Measurements from ENCODE around the gene TECR.
A peak's percentile ranks its signal among the peaks of the same experiment; 100 is the strongest.

Gene TECR

DNA sequence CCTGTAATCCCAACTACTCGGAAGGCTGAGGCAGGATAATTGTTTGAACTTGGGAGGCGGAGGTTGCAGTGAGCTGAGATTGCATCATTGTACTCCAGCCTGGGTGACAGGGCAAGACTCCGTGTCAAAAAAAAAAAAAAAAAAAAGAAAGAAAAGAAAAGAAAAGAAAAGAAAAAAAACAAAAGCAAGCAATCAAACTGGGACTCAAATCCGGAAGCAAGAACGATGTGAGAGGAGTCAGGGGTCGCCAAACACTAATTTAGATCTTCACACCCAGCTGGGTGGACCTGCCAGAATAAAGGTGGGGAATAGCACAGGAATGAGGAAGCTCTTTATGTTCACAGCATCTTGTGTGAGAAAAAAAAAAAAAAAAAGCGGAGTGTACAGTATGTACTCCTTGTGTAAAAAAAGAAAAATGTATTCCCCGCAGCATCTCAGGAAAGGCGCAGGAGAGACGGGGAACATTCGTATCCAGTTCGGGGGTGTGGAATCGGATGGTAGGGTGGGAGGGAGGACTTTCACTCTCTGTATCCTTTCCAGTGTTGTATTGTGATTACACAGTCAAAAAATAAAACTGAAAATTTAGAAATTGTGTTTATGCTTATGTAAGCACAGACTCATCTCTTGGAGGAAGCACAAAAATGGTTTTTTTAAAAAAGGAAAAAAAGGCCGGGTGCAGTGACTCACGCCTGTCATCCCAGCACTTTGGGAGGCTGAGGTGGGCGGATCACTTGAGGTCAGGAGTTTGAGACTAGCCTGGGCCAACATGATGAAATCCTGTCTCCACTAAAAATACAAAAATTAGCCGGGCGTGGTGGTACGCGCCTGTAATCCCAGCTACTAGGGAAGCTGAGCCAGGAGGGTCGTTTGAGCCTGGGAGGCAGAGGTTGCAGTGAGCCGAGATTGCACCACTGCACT lies 18.8 kb upstream of the TECR start:
- DNase-seq (ENCODE audit: low read depth) = peak; percentile 85

DNA sequence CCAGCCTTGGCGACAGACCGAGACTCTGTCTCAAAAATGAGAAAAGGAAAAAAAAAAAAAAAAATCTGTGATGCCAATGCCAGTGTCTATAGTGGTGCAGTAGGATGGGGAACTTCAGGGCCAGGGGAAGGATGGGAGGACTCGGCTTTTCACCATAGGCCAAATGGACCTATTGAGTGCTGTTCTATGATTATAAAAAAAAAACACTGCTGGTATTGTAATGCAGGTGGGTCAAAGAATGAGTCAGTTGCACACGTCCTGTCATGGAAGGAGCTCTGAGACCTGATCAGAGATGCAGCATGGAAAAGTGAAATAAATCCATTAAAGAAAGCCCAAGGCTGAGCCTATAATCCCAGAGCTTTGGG lies 18.2 kb upstream of the TECR start:
- DNase-seq (ENCODE audit: low read depth) = no peak

DNA sequence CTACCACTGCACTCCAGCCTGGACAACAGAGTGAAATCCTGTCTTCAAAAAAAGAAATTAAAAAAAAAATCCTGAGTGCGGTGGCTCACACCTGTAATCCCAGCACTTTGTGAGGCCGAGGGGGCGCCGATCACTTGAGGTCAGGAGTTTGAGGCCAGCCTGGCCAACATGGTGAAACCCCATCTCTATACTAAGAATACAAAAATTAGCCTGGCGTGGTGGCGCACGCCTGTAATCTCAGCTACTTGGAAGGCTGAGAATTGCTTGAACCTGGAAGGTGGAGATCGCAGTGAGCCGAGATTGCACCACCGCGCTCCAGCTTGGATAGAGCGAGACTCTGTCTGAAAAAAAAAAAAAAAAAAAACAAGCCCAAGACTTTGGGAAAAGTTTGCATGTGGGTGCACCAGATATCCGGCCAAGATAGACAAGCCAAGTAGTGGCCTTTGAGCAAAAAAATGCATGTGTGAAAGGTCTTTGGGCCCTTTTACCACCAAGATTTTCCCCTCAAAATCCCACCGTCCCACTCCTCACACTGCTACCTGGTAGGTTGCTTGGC lies 16.9 kb upstream of the TECR start:
- DNase-seq (ENCODE audit: low read depth) = no peak

DNA sequence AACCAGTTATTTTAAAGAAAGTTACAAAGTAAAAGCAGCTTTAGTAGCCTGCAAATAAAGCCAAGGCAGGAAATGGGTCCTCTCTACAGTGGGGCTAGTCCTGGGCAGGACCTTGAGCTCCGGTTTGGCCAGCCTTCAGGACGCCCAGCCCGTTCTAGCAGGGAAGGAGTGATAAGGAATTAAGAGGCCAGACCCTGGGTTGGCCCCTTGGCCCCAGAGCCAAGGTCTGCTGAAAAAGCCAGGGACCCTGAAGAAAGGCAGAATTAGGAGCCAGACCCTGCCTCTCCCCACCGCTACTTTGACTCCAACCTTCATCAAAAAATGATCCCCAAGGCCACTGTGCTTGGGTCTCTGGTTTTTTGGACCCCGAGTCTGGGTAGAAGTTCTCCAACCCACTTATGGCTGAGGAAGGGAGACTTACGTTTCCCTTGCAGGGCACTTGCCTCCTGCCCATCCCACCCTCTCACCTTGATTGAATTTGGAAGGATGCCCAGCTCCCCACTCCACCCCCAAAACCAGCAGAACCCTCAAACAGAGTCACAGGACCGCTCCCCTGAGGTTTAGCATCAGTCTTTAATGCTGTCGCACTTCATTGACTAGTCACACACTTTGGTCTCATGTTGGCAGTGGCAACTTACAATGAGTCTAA lies 15.1 kb upstream of the TECR start:
- DNase-seq (ENCODE audit: low read depth) = no peak

GRCh38 chr19:14515501-14516047 lies 13.8 kb upstream of the TECR start:
- peak; percentile 67 for DNase-seq (ENCODE audit: low read depth)

GRCh38 chr19:14516048-14516534 lies 13.3 kb upstream of the TECR start:
- no peak for DNase-seq (ENCODE audit: low read depth)

GRCh38 chr19:14516746-14517438 lies 12.5 kb upstream of the TECR start:
- peak; percentile 24 for DNase-seq (ENCODE audit: low read depth)

DNA sequence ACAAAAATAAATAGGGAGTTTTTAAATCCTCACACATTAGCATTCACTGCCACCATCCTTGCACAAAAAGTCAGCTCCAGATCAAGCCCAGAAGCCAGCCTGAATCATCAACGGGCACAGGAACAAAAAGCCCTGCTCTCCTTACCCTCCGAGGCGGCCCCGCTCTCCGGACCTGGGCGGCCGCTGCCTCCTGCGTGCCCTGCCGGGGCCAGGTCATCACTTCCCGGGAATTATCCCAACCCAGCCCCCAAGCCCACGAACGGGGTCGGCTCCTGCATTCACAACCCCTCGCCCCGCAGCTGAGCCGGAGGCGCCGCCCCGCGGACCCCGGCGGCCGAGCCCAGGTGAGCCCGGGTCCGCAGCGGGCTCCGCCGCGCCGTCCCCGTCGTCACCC lies 12.0 kb upstream of the TECR start:
- peak; percentile 41 for DNase-seq (ENCODE audit: low read depth)

DNA sequence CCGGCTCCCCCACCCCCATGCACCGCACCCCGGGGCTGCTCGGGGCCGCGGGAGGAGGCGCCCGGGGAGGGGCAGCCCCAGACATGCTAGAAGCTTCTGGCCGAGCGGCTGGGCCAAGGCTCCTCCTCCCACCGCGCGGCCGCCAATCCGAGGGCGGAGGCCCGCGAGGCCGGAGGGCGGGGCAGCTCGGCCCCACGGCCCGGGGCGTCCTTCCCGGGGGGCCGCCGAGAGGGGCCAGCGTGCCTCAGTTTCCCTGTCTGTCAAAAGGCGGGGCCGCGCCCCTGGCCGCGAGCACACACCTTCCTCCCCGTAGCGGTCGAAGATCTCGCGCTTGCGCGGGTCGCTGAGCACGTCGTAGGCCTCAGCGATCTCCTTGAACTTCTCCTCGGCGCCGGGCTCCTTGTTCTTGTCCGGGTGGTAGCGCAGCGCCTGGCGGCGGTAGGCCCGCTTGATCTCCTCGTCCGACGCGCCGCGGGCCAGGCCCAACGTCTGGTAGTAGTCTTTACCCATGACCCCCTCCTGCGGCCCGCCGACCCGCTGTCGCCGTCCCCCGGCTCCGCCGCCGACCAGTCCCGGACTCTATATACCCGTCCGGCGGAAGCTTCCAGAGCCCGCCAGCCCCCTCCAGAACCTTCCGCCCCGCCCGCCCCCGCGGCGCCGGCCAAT lies 11.4 kb upstream of the TECR start, which contains the start of gene DNAJB1:
DNAJB1 (minus strand) TSS at position 558 of the 666 bp plus-strand sequence; CDS start at position 510, 48 bp downstream.
- peak; percentile 84 for DNase-seq (ENCODE audit: low read depth)

DNA sequence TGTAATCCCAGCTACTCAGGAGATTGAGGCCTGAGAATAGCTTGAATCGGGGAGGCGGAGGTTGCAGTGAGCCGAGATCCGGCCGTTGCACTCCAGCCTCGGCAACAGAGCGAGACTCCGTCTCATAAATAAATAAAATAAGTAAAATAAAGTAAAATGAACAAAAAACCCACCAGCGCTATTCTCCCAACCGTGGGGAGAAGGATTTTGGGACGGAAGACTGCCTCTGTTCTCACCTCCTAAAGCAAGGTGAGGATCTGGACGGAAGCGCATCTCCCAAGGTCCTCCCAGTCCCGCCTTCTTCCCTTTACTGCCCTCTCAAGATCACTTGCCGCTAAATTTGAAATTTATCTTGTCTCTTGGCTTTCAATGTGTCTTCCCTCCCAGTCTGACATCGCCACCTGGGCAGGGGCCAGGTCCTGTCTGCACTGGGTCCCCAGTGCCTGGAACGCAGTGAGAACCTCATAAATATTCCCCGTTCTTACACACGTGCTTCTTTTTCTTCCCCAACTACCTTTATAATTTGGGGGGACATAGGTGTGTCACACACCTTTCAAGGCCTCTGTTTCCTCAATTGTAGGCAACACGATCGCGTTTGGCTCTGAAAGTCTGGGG lies 10.0 kb upstream of the TECR start:
- no peak for DNase-seq (ENCODE audit: low read depth)

DNA sequence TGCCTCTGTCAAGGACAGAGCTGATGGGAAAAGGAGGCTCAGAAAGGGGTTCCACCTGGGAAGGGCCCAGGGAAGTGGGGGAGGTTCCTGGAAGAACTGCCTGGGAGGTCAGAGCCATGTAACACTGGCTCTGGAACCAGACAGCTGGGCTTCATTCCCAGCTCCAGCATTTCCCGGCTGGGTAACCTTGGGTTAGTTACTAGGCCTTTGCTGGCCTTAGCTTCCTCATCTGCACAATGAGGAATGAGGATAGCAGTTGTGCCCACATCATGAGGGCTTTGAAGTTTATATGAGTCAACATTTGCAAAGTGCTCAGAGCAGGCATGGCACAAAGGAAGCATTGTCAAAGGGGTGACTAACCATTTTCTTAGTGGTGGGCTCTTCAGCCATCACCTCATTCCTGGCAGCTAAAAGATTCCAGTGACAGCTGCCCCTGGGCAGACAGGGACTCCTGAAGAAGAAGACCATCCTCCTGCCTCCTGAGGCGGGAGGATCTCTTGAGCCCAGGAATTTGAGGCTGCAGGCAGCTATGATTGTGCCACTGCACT lies 9.5 kb upstream of the TECR start:
- peak; percentile 68 for DNase-seq (ENCODE audit: low read depth)

DNA sequence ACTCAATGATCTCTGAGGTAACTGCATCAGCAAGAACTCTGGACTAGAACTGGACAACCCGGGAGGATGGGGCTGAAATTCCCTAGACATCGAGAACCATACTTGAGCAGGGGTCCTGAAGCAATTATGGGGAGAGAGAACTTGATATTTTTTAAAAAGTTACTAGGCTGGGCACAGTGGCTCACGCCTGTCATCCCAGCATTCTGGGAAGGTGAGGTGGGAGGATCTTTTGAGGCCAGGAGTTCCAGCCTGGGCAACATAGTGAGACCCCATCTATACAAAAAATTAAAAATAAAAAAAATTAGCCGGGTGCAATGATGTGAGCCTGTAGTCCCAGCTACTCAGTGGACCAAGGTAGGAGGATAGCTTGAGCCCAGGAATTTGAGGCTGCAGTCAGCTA lies 8.9 kb upstream of the TECR start:
- no peak for DNase-seq (ENCODE audit: low read depth)

DNA sequence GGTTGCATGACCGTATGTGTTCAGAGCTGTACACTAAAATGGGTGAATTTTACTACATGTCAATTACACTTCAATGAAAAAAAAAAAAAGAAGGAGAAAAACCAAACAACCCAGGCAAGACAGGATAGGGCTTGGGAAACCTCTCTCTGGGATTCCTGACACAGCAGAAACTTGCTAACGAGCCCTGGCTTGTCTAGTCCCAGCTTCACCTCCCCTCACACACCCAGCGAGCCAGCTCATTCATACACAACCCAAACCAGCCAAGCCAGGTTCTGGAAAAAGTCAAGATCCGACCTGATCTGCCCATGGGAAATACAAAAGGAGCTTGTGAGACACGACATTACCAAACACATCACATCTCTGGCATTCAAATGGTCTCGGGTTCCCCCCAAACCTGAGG lies 3.7 kb upstream of the TECR start:
- DNase-seq (ENCODE audit: low read depth) = no peak

GRCh38 chr19:14526423-14526822 lies 3.0 kb upstream of the TECR start:
- no peak for DNase-seq (ENCODE audit: low read depth)

DNA sequence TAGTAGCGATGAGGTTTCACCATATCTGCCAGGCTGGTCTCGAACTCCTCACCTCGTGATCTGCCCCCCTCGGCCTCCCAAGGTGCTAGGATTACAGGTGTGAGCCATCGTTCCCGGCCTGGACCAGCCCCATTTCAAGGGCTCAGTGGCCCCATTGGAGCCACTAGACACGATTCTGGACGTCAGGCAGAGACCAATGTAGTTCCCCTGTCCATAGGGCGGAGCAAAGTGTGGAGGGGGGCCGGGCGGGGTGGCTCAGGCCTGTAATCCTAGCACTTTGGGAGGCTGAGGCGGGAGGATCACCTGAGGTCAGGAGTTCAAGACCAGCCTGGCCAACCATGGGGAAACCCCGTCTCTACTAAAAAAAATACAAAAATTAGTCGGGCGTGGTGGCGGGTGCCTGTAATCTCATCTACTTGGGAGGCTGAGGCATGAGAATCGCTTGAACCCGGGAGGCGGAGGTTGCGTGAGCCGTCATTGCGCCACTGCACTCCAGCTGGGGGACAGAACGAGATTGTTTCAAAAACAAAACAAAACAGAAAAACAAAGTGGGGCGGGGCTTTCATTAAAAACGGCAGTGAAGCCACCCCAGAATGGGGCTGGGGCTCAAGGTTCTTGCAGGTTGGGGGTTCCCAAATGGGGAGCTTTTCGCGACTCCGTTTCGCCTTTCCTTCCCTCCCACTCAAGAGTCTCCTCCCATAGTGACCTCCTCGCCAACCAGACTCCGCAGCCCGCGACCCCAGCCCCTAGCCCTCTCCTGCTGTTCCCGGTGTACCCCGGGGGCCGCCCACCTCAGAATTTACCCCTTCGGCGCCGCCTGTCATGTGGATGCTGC lies 758 bp upstream of the TECR start:
- DNase-seq (ENCODE audit: low read depth) = no peak

DNA sequence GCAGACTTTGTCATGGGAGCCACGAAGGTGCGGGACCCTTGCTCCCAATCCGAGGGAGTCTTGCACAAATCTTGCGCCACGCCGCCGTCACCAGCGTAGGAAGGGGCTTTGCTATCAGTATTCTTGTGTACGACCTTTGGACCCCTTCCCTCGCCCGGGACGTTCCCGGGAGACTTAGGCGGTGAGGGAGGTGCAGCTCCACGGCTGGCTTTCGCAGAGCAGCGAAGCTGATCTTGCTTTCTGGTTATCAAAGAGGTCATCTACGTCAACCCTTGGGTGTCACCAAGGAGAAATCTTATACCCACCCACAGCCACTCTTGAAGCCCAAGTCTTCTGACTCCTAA lies 583 bp downstream of the TECR start:
- DNase-seq (ENCODE audit: low read depth) = no peak

GRCh38 chr19:14530506-14530905 lies 1.1 kb downstream of the TECR start:
- DNase-seq (ENCODE audit: low read depth) = no peak

DNA sequence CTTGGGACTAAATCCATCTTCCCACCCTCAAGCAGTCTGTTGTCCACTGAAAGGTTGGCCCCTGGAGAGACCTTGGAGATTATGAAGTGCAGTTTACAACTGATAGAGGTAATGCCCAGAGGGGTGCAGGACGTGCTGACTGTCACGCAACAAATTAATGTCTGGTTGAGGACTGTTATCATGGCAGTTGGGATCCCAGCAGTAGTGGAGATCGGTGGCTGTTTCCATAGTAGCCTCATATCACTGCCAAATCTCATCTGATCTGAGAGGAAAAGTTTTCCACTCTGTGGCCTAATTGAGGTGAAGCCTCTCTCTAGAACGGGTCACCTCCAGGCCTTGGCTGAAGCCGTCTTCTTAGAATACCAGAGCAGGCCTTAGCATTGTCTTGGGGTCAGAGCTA lies 4.1 kb downstream of the TECR start:
- no peak for DNase-seq (ENCODE audit: low read depth)

GRCh38 chr19:14536926-14537692 lies 7.7 kb downstream of the TECR start:
- peak; percentile 52 for DNase-seq (ENCODE audit: low read depth)
